GM18867 (cell line): Measurements from ENCODE around the gene MIEN1.
"Not testable (repeated sequence)": the region's sequence is repeated elsewhere in the genome, so short reads cannot be mapped to it uniquely, and the experiment has no call there.

Source experiments
- ATAC-seq: cut with Tn5 transposase; IDR thresholded peaks from one replicate; pipeline ENCODE4 v1.9.1; 2021; ENCODE audit warnings: mild to moderate bottlenecking, moderate library complexity; ENCODE audit not compliant: unreplicated experiment

MIEN1 gene

DNA sequence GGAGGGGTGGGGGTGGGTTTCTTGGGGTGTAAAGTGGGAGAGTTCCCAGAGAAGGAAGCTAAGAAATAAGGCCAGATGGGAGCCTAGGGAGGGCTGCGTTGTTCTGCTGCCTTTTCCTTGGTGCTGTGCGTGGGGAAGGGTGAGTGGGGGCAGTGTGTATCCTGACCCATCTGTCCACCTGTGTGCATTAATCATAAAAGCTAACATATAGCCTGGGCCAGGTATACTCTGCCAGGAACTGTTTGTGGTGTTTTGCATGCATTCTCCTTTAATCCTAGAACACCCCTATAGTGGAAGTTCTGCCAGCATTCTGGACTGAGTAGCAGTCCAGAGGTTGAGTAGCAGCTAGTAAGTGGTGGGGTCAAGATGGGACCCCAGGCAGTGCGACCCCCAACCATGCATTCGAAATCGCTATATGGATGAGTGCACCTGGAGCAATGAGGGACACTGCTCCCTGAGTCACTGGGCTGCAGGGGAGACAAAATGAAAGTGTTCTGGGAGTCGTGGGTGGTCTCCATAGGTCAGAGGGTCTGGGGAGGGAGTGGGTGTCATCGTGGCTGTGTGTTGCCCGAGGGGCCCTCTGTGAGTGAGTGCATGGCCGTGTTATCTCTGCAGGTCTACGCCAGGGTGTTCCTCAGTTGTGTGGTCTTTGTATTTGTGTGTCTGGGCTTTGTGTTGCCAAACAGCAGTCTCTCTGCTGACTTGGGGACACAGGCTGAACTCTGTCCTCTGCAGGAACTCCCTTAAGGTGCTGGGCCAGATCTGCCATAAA is 29.1 kb downstream of the MIEN1 start:
- ATAC-seq, result no peak

DNA sequence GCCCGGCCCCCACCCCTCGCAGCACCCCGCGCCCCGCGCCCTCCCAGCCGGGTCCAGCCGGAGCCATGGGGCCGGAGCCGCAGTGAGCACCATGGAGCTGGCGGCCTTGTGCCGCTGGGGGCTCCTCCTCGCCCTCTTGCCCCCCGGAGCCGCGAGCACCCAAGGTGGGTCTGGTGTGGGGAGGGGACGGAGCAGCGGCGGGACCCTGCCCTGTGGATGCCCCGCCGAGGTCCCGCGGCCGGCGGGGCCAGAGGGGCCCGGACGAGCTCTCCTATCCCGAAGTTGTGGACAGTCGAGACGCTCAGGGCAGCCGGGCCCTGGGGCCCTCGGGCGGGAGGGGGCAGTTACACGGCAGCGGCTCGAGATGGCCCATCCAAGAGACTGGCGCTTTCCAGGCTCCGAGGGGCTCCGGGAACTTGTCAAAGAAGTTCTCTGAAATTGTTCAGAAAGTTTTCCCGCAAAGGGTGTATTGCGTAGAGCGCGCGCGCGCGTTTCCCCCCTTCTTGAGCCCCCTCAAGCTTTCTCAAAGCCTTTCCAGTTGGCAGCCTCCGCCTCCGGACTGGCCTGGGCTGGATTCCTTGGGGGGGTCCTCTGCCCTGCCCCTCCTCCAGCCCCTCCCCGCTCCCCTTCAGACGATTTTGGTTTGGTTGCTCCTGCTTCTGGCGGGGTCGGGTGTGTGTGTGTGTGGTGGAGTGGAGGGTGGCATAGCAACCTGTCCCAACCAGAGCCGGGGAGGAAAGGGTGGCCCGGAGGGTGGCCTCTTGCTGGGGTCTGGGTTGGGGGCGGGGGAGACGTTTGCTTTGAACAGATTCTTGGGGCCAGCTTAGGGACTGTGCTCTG is 30.0 kb downstream of the MIEN1 start:
- no peak for ATAC-seq

DNA sequence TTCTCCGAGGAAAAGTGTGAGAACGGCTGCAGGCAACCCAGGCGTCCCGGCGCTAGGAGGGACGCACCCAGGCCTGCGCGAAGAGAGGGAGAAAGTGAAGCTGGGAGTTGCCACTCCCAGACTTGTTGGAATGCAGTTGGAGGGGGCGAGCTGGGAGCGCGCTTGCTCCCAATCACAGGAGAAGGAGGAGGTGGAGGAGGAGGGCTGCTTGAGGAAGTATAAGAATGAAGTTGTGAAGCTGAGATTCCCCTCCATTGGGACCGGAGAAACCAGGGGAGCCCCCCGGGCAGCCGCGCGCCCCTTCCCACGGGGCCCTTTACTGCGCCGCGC is 30.5 kb downstream of the MIEN1 start, which contains the start of gene ERBB2:
ERBB2 (plus strand) TSS at position 247 of the 330 bp plus-strand sequence. CDS start 175 bp downstream, outside the sequence.
- no peak for ATAC-seq

DNA sequence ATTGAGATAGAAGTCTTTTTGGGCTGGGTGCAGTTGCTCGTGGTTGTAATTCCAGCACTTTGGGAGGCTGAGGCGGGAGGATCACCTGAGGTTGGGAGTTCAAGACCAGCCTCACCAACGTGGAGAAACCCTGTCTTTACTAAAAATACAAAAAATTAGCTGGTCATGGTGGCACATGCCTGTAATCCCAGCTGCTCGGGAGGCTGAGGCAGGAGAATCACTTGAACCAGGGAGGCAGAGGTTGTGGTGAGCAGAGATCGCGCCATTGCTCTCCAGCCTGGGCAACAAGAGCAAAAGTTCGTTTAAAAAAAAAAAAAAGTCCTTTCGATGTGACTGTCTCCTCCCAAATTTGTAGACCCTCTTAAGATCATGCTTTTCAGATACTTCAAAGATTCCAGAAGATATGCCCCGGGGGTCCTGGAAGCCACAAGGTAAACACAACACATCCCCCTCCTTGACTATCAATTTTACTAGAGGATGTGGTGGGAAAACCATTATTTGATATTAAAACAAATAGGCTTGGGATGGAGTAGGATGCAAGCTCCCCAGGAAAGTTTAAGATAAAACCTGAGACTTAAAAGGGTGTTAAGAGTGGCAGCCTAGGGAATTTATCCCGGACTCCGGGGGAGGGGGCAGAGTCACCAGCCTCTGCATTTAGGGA is 31.0 kb downstream of the MIEN1 start:
- not testable (repeated sequence) for ATAC-seq

DNA sequence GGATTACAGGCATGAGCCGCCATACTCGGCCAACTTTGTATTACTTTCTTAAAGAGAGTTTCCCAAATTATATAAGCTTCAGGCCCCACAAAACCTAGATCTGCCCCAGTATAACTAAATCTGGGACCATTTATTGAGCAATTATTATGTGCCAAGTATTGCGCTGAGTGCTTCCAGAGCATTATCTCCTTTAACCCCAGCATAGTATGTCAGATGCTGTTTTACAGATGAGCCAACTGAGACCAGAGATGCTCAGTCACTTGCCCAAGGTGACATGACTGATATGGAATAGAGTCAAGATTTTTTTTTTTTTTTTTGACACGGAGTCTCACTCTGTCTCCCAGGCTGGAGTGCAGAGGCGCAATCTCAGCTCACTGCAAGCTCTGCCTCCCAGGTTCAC is 32.4 kb downstream of the MIEN1 start:
- no peak for ATAC-seq

DNA sequence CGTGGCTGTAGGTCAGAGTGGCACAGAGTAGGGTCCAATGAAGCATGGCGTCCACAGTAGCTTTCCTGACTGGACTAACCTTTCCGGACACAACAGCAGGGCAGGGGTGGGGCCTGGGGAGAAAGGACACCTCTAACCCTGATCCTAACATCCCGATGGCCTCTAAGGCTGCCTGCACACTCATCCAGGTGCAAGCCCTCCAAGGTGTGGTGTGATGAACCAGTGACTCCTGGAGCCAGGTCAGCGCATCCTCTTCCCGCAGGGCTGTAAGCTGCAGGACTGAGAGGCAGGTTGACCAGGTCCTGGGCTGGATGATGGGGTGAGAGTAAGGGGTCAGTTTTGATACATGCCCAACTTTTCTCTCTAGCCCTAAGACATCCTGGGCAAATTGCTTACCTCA is 33.6 kb downstream of the MIEN1 start:
- no peak for ATAC-seq

DNA sequence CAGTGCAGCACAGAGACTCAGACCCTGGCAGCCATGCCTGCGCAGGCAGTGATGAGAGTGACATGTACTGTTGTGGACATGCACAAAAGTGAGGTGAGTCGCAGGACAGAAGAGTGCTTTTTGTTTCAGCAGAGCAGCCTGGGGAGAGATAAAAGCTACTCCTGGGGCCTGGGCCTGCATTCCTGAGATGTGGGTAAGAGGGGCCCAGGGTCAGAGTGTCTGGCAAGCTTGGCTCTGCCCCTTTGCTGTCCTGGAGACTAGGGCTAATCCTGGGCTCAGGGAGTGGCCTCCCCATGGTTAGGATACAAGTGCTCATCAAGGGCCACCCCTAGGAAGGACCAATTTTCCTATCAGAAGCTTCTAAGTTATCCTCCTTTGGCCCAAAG is 35.2 kb downstream of the MIEN1 start:
- ATAC-seq, result no peak

DNA sequence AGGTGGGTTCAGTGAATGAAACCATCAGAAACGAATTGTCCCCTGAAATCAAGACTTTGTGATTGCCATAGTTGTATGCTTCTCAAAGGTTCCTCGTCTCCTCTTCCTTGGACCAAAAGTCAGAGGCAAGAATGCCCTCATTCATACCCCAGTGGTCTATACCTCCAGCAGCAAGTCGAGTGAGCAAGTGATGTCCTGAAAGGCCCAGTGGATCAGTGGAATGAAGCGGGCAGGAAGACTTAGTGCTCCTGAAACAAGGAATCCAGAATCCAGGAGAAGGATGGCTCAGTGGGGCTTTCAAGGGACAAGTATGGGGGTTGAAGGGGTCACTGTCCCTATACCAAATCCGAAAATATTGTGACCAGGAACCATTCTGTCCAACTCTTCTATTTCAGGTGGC is 35.7 kb downstream of the MIEN1 start:
- ATAC-seq, result no peak

DNA sequence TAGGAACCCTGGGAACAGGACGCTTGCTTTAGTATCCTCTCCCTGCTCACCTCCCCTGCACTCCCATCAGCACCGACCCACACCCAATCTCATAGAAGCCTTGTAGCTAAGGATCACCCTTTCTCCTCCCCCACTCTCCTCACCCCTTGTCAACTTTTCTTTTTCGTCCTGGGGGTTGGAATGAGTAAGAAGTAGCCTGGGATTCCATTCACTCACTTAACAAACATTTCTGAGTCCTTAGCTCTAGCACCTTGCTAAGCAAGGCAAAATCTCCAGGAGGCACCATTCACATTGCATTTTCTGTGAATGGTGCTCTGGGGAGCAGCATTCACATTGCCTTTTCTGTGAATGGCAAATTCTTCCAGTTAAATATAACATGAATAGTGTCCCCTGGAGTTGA is 41.4 kb downstream of the MIEN1 start:
- ATAC-seq, result no peak

DNA sequence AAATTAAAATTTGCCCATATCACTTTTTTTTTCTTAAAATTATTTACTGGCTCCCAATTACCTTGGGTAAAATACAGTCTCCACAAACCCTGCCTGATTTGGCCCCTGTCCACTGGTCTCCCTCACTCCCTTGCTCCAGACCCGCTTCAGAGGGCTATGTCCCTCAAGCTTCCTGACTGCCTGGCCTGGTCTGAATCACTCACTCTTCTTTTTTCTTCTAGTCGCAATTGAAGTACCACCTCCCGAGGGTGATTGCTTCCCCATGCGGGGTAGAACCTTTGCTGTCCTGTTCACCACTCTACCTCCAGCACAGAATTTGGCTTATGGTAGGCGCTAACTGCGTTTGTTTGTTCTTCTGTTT is 41.9 kb downstream of the MIEN1 start:
- ATAC-seq, result no peak

DNA sequence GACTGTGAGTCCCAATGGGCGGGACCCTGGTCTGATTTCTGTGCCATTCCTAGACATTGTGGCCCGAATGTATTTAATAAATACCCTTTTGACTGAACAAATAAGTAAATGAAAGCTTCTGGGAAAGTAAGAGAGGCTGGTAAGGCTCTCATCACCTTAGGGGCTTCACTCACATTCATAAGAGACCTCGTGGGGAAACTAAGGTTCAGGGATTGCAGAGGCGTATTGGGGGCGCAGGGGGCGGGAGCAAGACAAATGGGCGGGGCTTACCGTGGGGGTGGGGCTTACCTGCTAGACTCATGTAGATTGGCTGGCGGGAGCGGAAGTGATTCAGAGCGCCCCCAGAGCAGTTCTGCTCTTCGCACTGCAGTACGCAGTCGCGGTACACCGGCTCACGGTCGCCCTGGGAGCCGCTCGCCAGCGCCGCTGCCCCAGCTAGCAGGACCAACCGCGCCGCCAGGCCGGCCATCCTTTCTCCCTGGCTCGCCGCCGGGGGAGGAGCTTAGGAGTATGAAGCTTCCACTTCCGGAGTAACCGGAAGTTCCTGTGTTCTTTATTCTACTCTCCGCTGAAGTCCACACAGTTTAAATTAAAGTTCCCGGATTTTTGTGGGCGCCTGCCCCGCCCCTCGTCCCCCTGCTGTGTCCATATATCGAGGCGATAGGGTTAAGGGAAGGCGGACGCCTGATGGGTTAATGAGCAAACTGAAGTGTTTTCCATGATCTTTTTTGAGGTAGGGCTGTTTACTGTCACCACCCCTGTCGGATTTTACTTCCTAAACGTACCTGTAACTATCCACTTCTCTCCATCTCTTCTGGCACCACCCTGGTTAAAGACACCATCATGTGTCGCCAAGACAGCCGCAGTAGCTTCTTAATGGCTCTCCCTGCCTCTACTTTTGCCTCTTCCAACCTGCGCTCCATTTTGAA is 42.5 kb downstream of the MIEN1 start, which contains the start of gene PGAP3:
PGAP3 (minus strand) TSS at position 512 of the 929 bp plus-strand sequence; CDS start at position 469, 43 bp downstream.
- peak; percentile 86 for ATAC-seq

DNA sequence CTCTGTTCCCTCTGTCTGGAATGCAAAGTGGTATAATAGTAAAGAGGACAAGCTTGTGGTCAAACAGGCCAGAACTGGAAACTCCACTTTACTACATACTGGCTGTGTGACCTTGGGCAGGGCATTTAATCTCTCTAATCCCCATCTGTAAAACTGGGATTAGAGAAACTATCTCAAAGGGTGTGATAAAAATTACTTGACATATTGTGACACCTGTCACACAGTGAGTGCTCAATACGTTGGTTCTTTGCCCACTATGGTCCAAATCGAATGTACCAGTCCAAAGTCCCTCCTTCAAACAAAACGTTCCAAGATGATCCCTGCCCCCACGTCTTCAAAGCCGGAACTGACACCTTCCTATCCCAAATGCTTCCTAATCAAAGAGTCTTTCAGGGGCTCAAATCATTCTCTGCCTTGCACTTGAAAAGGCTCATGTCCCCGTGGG is 43.2 kb downstream of the MIEN1 start:
- no peak for ATAC-seq

DNA sequence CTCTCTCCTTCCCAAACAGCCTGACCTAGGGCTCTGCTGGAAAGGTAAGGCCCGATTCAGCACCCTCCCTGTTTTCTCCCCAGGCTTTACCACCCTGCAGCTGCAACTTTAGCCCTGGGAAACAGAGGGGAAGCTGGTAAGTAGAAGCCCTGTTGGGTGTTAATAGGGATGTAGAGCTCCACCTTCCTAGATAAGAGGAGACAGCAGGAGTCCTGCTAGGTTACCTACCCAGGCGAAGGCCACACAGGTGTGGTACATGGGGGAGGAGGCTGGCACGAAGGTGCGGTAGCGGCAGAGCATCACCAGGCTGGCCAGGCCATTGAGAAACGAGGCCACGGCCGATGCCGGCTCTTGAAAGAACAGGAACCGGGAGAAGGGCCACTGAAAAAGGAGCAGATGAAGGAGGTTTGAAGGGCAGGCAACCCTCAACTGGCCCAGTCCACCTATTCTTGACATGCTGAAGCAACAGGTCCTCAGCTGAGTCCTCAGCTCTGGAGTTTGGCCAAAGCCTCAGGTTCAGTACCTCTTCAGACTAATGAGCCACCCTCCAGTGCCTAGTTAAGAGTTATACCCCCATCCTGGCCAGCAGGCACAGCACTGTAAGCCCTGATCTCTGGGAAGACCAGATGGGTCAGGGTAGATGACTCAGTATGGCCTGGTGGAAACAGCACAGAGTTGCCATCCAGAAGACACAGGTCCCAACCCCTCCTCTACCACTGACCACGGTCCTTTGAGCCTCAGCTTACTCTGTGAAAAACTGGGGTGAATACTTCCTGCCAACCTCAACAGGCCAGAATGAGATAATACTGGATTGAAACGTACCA is 45.8 kb downstream of the MIEN1 start:
- no peak for ATAC-seq

DNA sequence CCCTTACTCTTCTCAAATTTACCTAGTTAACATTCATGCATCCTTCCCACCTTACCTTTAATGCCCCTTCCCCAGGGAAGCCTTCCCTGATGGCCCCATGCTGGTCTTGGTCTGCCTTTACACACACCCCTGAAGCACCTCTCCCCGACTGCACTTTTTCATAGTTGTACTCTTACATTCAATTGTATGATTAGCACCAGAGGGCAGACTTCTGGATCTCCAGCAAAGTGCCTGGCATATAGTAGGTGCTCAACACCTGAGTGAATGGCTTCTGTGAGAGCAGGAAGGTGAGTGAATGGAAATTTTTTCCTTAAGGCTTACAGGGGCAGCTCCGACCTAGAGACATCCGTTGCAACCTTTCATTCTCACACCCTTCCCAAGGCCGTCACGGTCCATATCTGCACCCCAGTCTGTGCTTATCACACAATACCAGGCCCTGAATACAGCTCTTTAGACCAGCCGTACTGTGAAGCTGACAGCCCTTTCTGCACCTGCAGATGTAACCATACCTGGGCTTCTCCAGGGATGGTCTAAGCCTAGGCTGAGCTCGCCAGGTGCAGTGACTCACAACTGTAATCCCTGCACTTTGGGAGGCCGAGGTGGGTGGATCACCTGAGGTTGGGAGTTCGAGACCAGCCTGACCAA is 46.9 kb downstream of the MIEN1 start:
- no peak for ATAC-seq

DNA sequence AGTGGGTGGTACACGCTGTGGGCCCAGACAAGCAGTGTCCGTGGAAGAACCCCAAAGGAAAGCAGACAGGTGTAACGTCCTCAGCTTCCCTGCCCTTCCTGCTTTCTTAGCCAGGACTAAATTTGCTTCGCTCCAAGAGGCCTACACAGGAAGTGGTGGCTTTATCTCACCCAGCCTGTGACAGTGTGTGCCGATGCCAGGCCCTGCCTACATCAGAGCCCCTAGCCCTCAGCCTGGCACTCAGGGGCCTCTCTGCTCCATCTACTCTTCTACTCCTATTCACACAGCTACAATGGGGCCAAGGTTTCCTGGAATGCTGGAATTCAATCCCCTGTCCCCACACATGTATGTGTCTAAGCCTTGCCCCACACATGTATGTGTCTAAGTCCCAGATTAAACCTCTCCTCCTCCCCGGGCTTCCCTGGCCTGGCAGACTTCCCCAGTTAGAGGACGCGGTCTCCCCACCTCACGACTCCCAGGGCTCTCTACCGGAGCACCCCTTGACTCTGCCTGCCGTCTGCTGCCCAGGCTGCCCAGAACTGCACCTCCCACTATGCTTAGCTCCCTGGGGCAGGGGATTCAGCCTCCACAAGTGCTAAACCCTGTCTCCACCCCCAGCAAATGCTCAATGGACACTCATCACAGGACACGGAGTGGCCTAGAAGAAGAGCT is 50.7 kb downstream of the MIEN1 start:
- ATAC-seq, result no peak
